CD4-positive, CD25-positive, alpha-beta regulatory T cell (primary cell): ENCODE results near the gene HIPK1. TPM values are rescaled to one million over a fixed set of nuclear protein-coding genes. Genes with fewer than 3 reads are reported as not detected.
"Not testable (repeated sequence)": the region's sequence is repeated elsewhere in the genome, so short reads cannot be mapped to it uniquely, and the experiment has no call there.

Source experiments
- ATAC-seq, 2 donors: fragments of 150-1000 bp; cut with Tn5 transposase; one replicate each; pipeline ENCODE4 v1.10.0; 2021; ENCODE audit warnings: low read depth in 2 of 2, moderate number of reproducible peaks in 2 of 2, moderate library complexity in 1 of 2
- DNase-seq, 3 donors: peaks; one replicate each; pipeline versions ENCODE4 v3.0.0 to v3.0.0-alpha.2; 2012 to 2022; ENCODE audit warnings: mixed read lengths in 1 of 3
- H3K27ac ChIP-seq: one replicate; pipeline ENCODE4 v1.7.0; 2013; ENCODE audit warnings: mild to moderate bottlenecking, low read length; ENCODE audit not compliant: insufficient read depth, poor library complexity, severe bottlenecking
- H3K27me3 ChIP-seq: one replicate; pipeline ENCODE4 v1.7.0; 2013; ENCODE audit warnings: low read length; ENCODE audit not compliant: control insufficient read depth, insufficient read depth
- H3K36me3 ChIP-seq: one replicate; pipeline ENCODE4 v1.7.0; 2013; ENCODE audit warnings: mild to moderate bottlenecking, low read length, moderate library complexity; ENCODE audit not compliant: control insufficient read depth, insufficient read depth
- H3K4me1 ChIP-seq: 2 replicates; pipeline ENCODE4 v1.7.0; 2013; ENCODE audit warnings: mild to moderate bottlenecking, low read length; ENCODE audit not compliant: insufficient read depth, control insufficient read depth, poor library complexity, severe bottlenecking
- H3K4me3 ChIP-seq: one replicate; pipeline ENCODE4 v1.7.0; 2013; ENCODE audit warnings: low read depth, mild to moderate bottlenecking, low read length, moderate library complexity
- H3K9me3 ChIP-seq, 2 experiments: 1 replicate in 1 of 2; 2 replicates in 1 of 2; pipeline ENCODE4 v1.7.0; 2013; ENCODE audit warnings: low read length in 2 of 2, mild to moderate bottlenecking in 1 of 2, moderate library complexity in 1 of 2; ENCODE audit not compliant: control insufficient read depth in 2 of 2
- H3K27ac Mint-ChIP-seq, 3 donors: one replicate each; pipeline ENCODE4 v1.8.0; 2020 to 2022; ENCODE audit warnings: mild to moderate bottlenecking in 3 of 3, mixed read lengths in 3 of 3, moderate library complexity in 2 of 3
- H3K27me3 Mint-ChIP-seq: one replicate; pipeline ENCODE4 v1.8.0; 2022; ENCODE audit warnings: mild to moderate bottlenecking, mixed read lengths
- H3K36me3 Mint-ChIP-seq: one replicate; pipeline ENCODE4 v1.8.0; 2020; ENCODE audit warnings: mixed read lengths
- H3K4me1 Mint-ChIP-seq, 4 donors: one replicate each; pipeline ENCODE4 v1.8.0; 2020 to 2022; ENCODE audit warnings: mixed read lengths in 4 of 4, mild to moderate bottlenecking in 1 of 4
- H3K4me3 Mint-ChIP-seq, 4 donors: one replicate each; pipeline ENCODE4 v1.8.0; 2020 to 2022; ENCODE audit warnings: mild to moderate bottlenecking in 4 of 4, mixed read lengths in 4 of 4, moderate library complexity in 3 of 4
- H3K9me3 Mint-ChIP-seq, 7 donors: one replicate each; pipeline ENCODE4 v1.8.0; 2020 to 2022; ENCODE audit warnings: mixed read lengths in 7 of 7, mild to moderate bottlenecking in 3 of 7, moderate library complexity in 2 of 7
- polyA plus RNA-seq, 4 donors: library from polyadenylated mRNA; unstranded; fragments of 300-500 nt; fragmentation: Illumina TruSeq; gene quantifications; one replicate each; pipeline ENCODE4 v1.2.3, GENCODE V29; 2021
- total RNA-seq: library from RNA; stranded (reverse); gene quantifications from one replicate; pipeline ENCODE4 v1.2.3, GENCODE V29; 2022

Gene HIPK1
- total and polyA plus RNA-seq, 5 donors from 2014 or later: 8.6 to 189 (median 12.0) TPM

GRCh38 chr1:114008480-114008941 lies 79.4 kb downstream of the HIPK1 start:
- H3K27me3 Mint-ChIP-seq: peaks cover 26% of the 10 kb centered on the region
- ATAC-seq (no peak), DNase-seq (no peak)
- no peaks in the 10 kb centered on the region for H3K9me3 ChIP-seq
- no peaks in the 10 kb centered on the region for H3K4me1 Mint-ChIP-seq
- no peak overlapping the region for H3K4me3 Mint-ChIP-seq
- no peak overlapping the region for H3K4me3 ChIP-seq
- H3K27ac Mint-ChIP-seq: no peak overlapping the region
- no peak overlapping the region for H3K27ac ChIP-seq
- H3K27me3 ChIP-seq: peaks cover 13% of the 10 kb centered on the region
- no peaks in the 10 kb centered on the region for H3K4me1 ChIP-seq
- no peaks in the 10 kb centered on the region for H3K36me3 ChIP-seq
- peaks cover 0 to 5% (median 0%) of the 10 kb centered on the region in 7 donors for H3K9me3 Mint-ChIP-seq
- no peaks in the 10 kb centered on the region for H3K36me3 Mint-ChIP-seq

- H3K4me3 ChIP-seq: no peak overlapping the region
- Mint-ChIP-seq H3K4me1 (no peaks in the 10 kb centered on the region), H3K36me3 (no peaks in the 10 kb centered on the region), H3K27me3 (peaks cover 26% of the 10 kb centered on the region), H3K4me3 (no peak overlapping the region), H3K9me3 (peaks cover 0 to 5% (median 0%) of the 10 kb centered on the region in 7 donors), H3K27ac (no peak overlapping the region)
- H3K27me3 ChIP-seq: peaks cover 13% of the 10 kb centered on the region
- H3K36me3 ChIP-seq: no peaks in the 10 kb centered on the region
- H3K4me1 ChIP-seq: no peaks in the 10 kb centered on the region
- no peak overlapping the region for H3K27ac ChIP-seq
- H3K9me3 ChIP-seq: no peaks in the 10 kb centered on the region
- no peak for DNase-seq
- no peak for ATAC-seq
Measured at GRCh38 chr1:114008993-114009392, 79.9 kb downstream of the HIPK1 start.

DNA sequence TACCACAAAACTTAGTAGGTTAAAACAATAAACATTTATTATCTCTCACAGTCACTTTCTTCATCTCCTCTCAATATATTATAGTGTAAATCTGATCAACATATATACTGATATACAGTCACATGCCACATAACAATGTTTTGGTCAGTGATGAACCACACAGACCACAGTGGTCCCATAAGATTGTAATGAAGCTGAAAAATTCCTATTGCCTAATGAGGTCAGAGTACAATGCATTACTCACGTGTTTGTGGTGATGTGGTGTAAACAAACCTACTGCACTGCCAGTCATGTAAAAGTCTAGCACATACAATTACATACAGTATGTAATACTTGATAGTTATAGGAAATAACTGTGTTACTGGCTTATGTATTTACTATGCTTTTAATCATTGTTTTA lies 80.3 kb downstream of the HIPK1 start:
- Mint-ChIP-seq H3K27ac (no peak overlapping the region), H3K4me1 (no peaks in the 10 kb centered on the region), H3K27me3 (peaks cover 26% of the 10 kb centered on the region), H3K9me3 (peaks cover 0 to 5% (median 0%) of the 10 kb centered on the region in 7 donors), H3K36me3 (no peaks in the 10 kb centered on the region), H3K4me3 (no peak overlapping the region)
- DNase-seq (no peak), ATAC-seq (no peak)
- Histone ChIP-seq H3K36me3 (no peaks in the 10 kb centered on the region), H3K27ac (no peak overlapping the region), H3K9me3 (no peaks in the 10 kb centered on the region), H3K27me3 (peaks cover 14% of the 10 kb centered on the region), H3K4me1 (no peaks in the 10 kb centered on the region), H3K4me3 (no peak overlapping the region)

GRCh38 chr1:114010433-114011184 lies 81.5 kb downstream of the HIPK1 start:
- H3K36me3 Mint-ChIP-seq: no peaks in the 10 kb centered on the region
- DNase-seq: no peak
- H3K4me1 Mint-ChIP-seq: no peaks in the 10 kb centered on the region

DNA sequence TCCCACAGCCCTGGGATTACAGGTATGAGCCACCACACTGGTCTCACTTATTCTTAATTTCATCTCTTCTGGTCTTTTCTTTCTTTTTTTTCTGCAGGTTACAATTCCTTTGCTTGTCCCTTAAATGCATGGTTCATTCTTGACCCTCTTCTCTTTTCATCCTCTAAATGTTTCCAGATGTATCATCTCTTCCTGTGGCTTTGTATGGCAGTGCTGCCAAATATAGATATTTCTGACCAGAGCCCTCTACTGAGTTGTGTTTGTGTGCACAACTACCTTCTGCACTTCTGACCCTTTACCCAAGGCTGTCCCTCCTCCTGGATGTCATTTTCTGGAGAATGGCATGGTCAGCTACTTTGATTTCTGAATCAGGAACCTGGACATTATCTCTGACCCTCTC lies 82.7 kb downstream of the HIPK1 start:
- Mint-ChIP-seq H3K4me1 (no peaks in the 10 kb centered on the region), H3K27me3 (peaks cover 28% of the 10 kb centered on the region), H3K9me3 (peaks cover 0 to 4% (median 0%) of the 10 kb centered on the region in 7 donors), H3K27ac (no peak overlapping the region), H3K4me3 (no peak overlapping the region), H3K36me3 (no peaks in the 10 kb centered on the region)
- H3K27ac ChIP-seq: no peak overlapping the region
- ATAC-seq (no peak), DNase-seq (no peak)
- no peaks in the 10 kb centered on the region for H3K36me3 ChIP-seq
- H3K4me3 ChIP-seq: no peak overlapping the region
- H3K27me3 ChIP-seq: peaks cover 13% of the 10 kb centered on the region
- no peaks in the 10 kb centered on the region for H3K9me3 ChIP-seq
- H3K4me1 ChIP-seq: no peaks in the 10 kb centered on the region

More at GRCh38 chr1:114010433-114011184, 81.5 kb downstream of the HIPK1 start:
- no peaks in the 10 kb centered on the region for H3K4me1 ChIP-seq
- no peak overlapping the region for H3K4me3 ChIP-seq
- H3K36me3 ChIP-seq: no peaks in the 10 kb centered on the region
- Mint-ChIP-seq H3K9me3 (peaks cover 0 to 4% (median 0%) of the 10 kb centered on the region in 7 donors), H3K4me3 (no peak overlapping the region), H3K27ac (no peak overlapping the region), H3K27me3 (peaks cover 26% of the 10 kb centered on the region)
- H3K27ac ChIP-seq: no peak overlapping the region
- peaks cover 13% of the 10 kb centered on the region for H3K27me3 ChIP-seq
- no peaks in the 10 kb centered on the region for H3K9me3 ChIP-seq
- no peak for ATAC-seq

- Mint-ChIP-seq H3K36me3 (no peaks in the 10 kb centered on the region), H3K27ac (no peak overlapping the region), H3K9me3 (peaks cover 0 to 5% (median 0%) of the 10 kb centered on the region in 7 donors), H3K27me3 (peaks cover 25% of the 10 kb centered on the region), H3K4me3 (no peak overlapping the region), H3K4me1 (no peaks in the 10 kb centered on the region)
- H3K27ac ChIP-seq: no peak overlapping the region
- H3K9me3 ChIP-seq: no peaks in the 10 kb centered on the region
- DNase-seq: no peak
- H3K4me3 ChIP-seq: no peak overlapping the region
- H3K27me3 ChIP-seq: peaks cover 6% of the 10 kb centered on the region
- no peak for ATAC-seq
- H3K4me1 ChIP-seq: no peaks in the 10 kb centered on the region
- no peaks in the 10 kb centered on the region for H3K36me3 ChIP-seq
Measured at GRCh38 chr1:114015075-114015474, 86.0 kb downstream of the HIPK1 start.

DNA sequence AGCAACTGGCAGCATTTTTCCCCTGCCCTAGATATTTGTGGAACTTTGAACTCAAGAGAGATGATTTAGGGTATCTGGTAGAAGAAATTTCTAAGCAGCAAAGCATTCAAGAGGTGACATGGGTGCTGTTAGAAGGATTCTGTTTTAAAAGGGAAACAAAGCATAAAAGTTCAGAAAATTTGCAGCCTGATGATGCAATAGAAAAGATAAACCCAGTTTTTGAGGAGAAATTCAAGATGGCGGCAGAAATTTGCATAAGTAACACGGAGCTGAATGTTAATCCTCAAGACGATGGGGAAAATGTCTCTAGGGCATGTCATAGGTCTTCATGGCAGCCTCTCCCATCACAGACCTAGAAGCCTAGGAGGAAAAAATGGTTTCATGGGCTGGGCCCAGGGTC lies 90.6 kb downstream of the HIPK1 start:
- not testable (repeated sequence) for H3K27ac ChIP-seq, H3K27me3 ChIP-seq, H3K36me3 Mint-ChIP-seq, H3K9me3 Mint-ChIP-seq, H3K4me1 Mint-ChIP-seq, H3K4me3 ChIP-seq, H3K36me3 ChIP-seq, DNase-seq, H3K4me1 ChIP-seq, H3K27me3 Mint-ChIP-seq, H3K27ac Mint-ChIP-seq, H3K9me3 ChIP-seq, H3K4me3 Mint-ChIP-seq, ATAC-seq

- no peaks in the 10 kb centered on the region for H3K4me1 ChIP-seq
- Mint-ChIP-seq H3K9me3 (peaks cover 0 to 3% (median 0%) of the 10 kb centered on the region in 7 donors), H3K27me3 (no peaks in the 10 kb centered on the region), H3K4me1 (no peaks in the 10 kb centered on the region), H3K36me3 (no peaks in the 10 kb centered on the region), H3K27ac (no peak overlapping the region), H3K4me3 (no peak overlapping the region)
- no peaks in the 10 kb centered on the region for H3K36me3 ChIP-seq
- no peak overlapping the region for H3K27ac ChIP-seq
- no peaks in the 10 kb centered on the region for H3K9me3 ChIP-seq
- DNase-seq: no peak
- H3K27me3 ChIP-seq: no peaks in the 10 kb centered on the region
- ATAC-seq: no peak
- no peak overlapping the region for H3K4me3 ChIP-seq
Measured at GRCh38 chr1:114021665-114022099, 92.6 kb downstream of the HIPK1 start.
